ENCODE data around the gene PARK7. TPM values are rescaled to one million over a fixed set of nuclear protein-coding genes. Genes with fewer than 3 reads are reported as not detected.

The PARK7 gene
- total RNA-seq, 2 donors from 2014 or later = 206 to 266 TPM

GRCh38 chr1:7930645-7931445, 30.7 kb upstream of the PARK7 start:
- TF ChIP-seq CTCF (IDR thresholded peaks at IDR 0.05) = no peak
- DNase-seq (ENCODE audit: low spot score) = no peak
- Histone ChIP-seq H3K36me3 (no peaks in the 10 kb centered on the region), H3K27ac (no peak overlapping the region), H3K27me3 (no peaks in the 10 kb centered on the region), H3K4me1 (no peaks in the 10 kb centered on the region), H3K9me3 (no peaks in the 10 kb centered on the region), H3K4me3 (no peak overlapping the region)

- Histone ChIP-seq H3K36me3 (no peaks in the 10 kb centered on the region), H3K4me3 (no peak overlapping the region), H3K27me3 (no peaks in the 10 kb centered on the region), H3K27ac (no peak overlapping the region), H3K4me1 (no peaks in the 10 kb centered on the region), H3K9me3 (no peaks in the 10 kb centered on the region)
- no peak for DNase-seq (ENCODE audit: low spot score)
- no peak for TF ChIP-seq CTCF (IDR thresholded peaks at IDR 0.05)
Observed at GRCh38 chr1:7931446-7931812, 30.1 kb upstream of the PARK7 start.

- Histone ChIP-seq H3K27me3 (no peaks in the 10 kb centered on the region), H3K9me3 (no peaks in the 10 kb centered on the region), H3K36me3 (no peaks in the 10 kb centered on the region), H3K27ac (no peak overlapping the region), H3K4me1 (no peaks in the 10 kb centered on the region), H3K4me3 (no peak overlapping the region)
- TF ChIP-seq CTCF (IDR thresholded peaks at IDR 0.05) = no peak
- DNase-seq (ENCODE audit: low spot score) = no peak
Observed at GRCh38 chr1:7932524-7933138, 28.9 kb upstream of the PARK7 start.

GRCh38 chr1:7938070-7938469, 23.4 kb upstream of the PARK7 start:
- Histone ChIP-seq H3K9me3 (no peaks in the 10 kb centered on the region), H3K27me3 (no peaks in the 10 kb centered on the region)

GRCh38 chr1:7940034-7940433, 21.5 kb upstream of the PARK7 start:
- Histone ChIP-seq H3K27ac (no peak overlapping the region), H3K36me3 (no peaks in the 10 kb centered on the region), H3K27me3 (no peaks in the 10 kb centered on the region), H3K4me1 (peaks cover 0 to 18% of the 10 kb centered on the region in 2 donors), H3K4me3 (no peak overlapping the region), H3K9me3 (no peaks in the 10 kb centered on the region)
- TF ChIP-seq CTCF (IDR thresholded peaks at IDR 0.05) = no peak
- no peak for DNase-seq (ENCODE audit: low spot score)

More at GRCh38 chr1:7938070-7938469, 23.4 kb upstream of the PARK7 start:
- no peaks in the 10 kb centered on the region for H3K36me3 ChIP-seq
- no peak for TF ChIP-seq CTCF (IDR thresholded peaks at IDR 0.05)
- no peak overlapping the region for H3K27ac ChIP-seq
- H3K4me1 ChIP-seq = peaks cover 0 to 18% of the 10 kb centered on the region in 2 donors
- DNase-seq (ENCODE audit: low spot score) = no peak
- H3K4me3 ChIP-seq = no peak overlapping the region
